HG03521 (cell line): ENCODE data around the gene CPNE2.
"Not testable (repeated sequence)": the region's sequence is repeated elsewhere in the genome, so short reads cannot be mapped to it uniquely, and the experiment has no call there.

Source experiments
- ATAC-seq: cut with Tn5 transposase; IDR thresholded peaks from one replicate; pipeline ENCODE4 v1.9.1; 2021; ENCODE audit warnings: mild to moderate bottlenecking, moderate library complexity; ENCODE audit not compliant: unreplicated experiment

Gene CPNE2

GRCh38 chr16:57091975-57092785, at the start of gene CPNE2:
Gene CPNE2, plus strand, starts transcription at chr16:57092583. Its CDS starts 18,160 bp downstream, at chr16:57110743.
- no peak for ATAC-seq

- no peak for ATAC-seq
Observed at GRCh38 chr16:57043248-57043647, 49.1 kb upstream of the CPNE2 start.

GRCh38 chr16:57044931-57045693, 47.3 kb upstream of the CPNE2 start:
- no peak for ATAC-seq

- ATAC-seq = no peak
Observed at GRCh38 chr16:57045694-57046381, 46.5 kb upstream of the CPNE2 start.

GRCh38 chr16:57048095-57048494, 44.3 kb upstream of the CPNE2 start:
- ATAC-seq = no peak

- ATAC-seq = no peak
Observed at GRCh38 chr16:57049678-57050077, 42.7 kb upstream of the CPNE2 start.

- no peak for ATAC-seq
Observed at GRCh38 chr16:57051696-57052228, 40.6 kb upstream of the CPNE2 start.

- ATAC-seq = no peak
Observed at GRCh38 chr16:57053206-57053605, 39.2 kb upstream of the CPNE2 start.

GRCh38 chr16:57054338-57054737, 38.0 kb upstream of the CPNE2 start:
- no peak for ATAC-seq

GRCh38 chr16:57054771-57055170, 37.6 kb upstream of the CPNE2 start:
- ATAC-seq = no peak

- ATAC-seq = no peak
Observed at GRCh38 chr16:57055671-57056070, 36.7 kb upstream of the CPNE2 start.

GRCh38 chr16:57058291-57058861, 34.0 kb upstream of the CPNE2 start:
- no peak for ATAC-seq

GRCh38 chr16:57060323-57061083, 31.9 kb upstream of the CPNE2 start:
- ATAC-seq = no peak

- no peak for ATAC-seq
Observed at GRCh38 chr16:57061084-57061905, 31.1 kb upstream of the CPNE2 start.

- no peak for ATAC-seq
Observed at GRCh38 chr16:57062329-57062728, 30.1 kb upstream of the CPNE2 start.

- ATAC-seq = not testable (repeated sequence)
Observed at GRCh38 chr16:57063189-57063588, 29.2 kb upstream of the CPNE2 start.

- no peak for ATAC-seq
Observed at GRCh38 chr16:57064995-57065394, 27.4 kb upstream of the CPNE2 start.

GRCh38 chr16:57066625-57067024, 25.8 kb upstream of the CPNE2 start:
- ATAC-seq = no peak

- ATAC-seq = no peak
Observed at GRCh38 chr16:57067347-57067746, 25.0 kb upstream of the CPNE2 start.
